ENCODE measurements around the gene JAZF1.

GRCh38 chr7:27994639-27995038 is 186.0 kb downstream of the JAZF1 start:
- no peak for TF ChIP-seq CTCF (IDR thresholded peaks at IDR 0.05 in 4 of 5, conservative IDR thresholded peaks at IDR 0.05 in 1 of 5)
- TF ChIP-seq POLR2A (IDR thresholded peaks at IDR 0.05): no peak
